Spinal cord (tissue), 10 donors: ENCODE results near the gene DYNC1LI1. TPM values are rescaled to one million over a fixed set of nuclear protein-coding genes. Genes with fewer than 3 reads are reported as not detected.
A peak's percentile ranks its signal among the peaks of the same experiment; 100 is the strongest.
"Not testable (repeated sequence)": the region's sequence is repeated elsewhere in the genome, so short reads cannot be mapped to it uniquely, and the experiment has no call there.

Experiments used
- DNase-seq, 6 donors: peaks; one replicate each; pipeline versions ENCODE4 v3.0.0 to v3.0.0-alpha.2; 2013 to 2015; ENCODE audit warnings: low spot score in 6 of 6, low read depth in 4 of 6
- H3K27ac ChIP-seq: one replicate; pipeline ENCODE4 v1.5.1; 2013; ENCODE audit warnings: low read depth, low read length, control low read depth
- H3K27me3 ChIP-seq: one replicate; pipeline ENCODE4 v1.6.1; 2013; ENCODE audit warnings: low read length; ENCODE audit not compliant: control insufficient read depth, insufficient read depth
- H3K36me3 ChIP-seq: one replicate; pipeline ENCODE4 v1.6.1; 2013; ENCODE audit warnings: low read length; ENCODE audit not compliant: control insufficient read depth, insufficient read depth
- H3K4me1 ChIP-seq: one replicate; pipeline ENCODE4 v1.6.1; 2013; ENCODE audit warnings: low read length; ENCODE audit not compliant: control insufficient read depth, insufficient read depth
- H3K4me3 ChIP-seq: one replicate; pipeline ENCODE4 v1.5.1; 2013; ENCODE audit warnings: low read depth, low read length, control low read depth
- H3K9me3 ChIP-seq: one replicate; pipeline ENCODE4 v1.6.1; 2013; ENCODE audit warnings: low read length; ENCODE audit not compliant: control insufficient read depth, insufficient read depth
- whole genome bisulfite sequencing: methylation state at CpG from one replicate; pipeline ENCODE4 v1.1.5; 2013; ENCODE audit warnings: missing lambda C conversion rate; ENCODE audit not compliant: insufficient coverage; 5-methylcytosine and 5-hydroxymethylcytosine counted together
- polyA plus RNA-seq, 2 donors: library from polyadenylated mRNA; unstranded; fragments of 120-200 nt; gene quantifications; one replicate each; pipeline ENCODE4 v1.2.1, GENCODE V29; 2013; ENCODE audit not compliant: insufficient read length in 2 of 2
- total RNA-seq, 2 donors: library from RNA; depleted of rRNA in 1 of 2; stranded (reverse); fragments of 120-200 nt in 1 of 2; fragments of >200 nt in 1 of 2; gene quantifications; one replicate each; pipeline versions ENCODE4 v1.2.3 to v1.2.4, GENCODE V29; 2013 to 2014
- donor health status: healthy.

DYNC1LI1 gene
- total and polyA plus RNA-seq, 4 donors = 40.7 to 78.1 (median 62.0) TPM

DNA sequence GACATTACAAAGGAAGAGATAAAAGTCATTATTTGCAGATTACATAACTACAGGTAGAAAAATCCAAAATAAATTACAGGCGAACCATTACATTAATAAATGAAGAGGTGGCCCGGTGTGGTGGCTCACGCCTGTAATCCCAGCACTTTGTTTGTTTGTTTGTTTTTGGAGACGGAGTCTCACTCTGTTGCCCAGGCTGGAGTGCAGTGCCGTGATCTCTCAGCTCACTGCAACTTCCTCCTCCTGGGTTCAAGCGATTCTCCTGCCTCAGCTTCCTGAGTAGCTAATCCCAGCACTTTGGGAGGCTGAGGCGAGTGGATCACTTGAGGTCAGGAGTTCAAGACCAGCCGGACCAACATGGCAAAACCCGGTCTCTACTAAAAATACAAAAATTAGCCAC, 53.9 kb downstream of the DYNC1LI1 start:
- not testable (repeated sequence) for H3K27ac ChIP-seq, DNase-seq, H3K4me3 ChIP-seq, H3K27me3 ChIP-seq, H3K9me3 ChIP-seq, H3K36me3 ChIP-seq, H3K4me1 ChIP-seq
- WGBS = 93% methylated on average over 6 of the region's 9 CpGs

DNA sequence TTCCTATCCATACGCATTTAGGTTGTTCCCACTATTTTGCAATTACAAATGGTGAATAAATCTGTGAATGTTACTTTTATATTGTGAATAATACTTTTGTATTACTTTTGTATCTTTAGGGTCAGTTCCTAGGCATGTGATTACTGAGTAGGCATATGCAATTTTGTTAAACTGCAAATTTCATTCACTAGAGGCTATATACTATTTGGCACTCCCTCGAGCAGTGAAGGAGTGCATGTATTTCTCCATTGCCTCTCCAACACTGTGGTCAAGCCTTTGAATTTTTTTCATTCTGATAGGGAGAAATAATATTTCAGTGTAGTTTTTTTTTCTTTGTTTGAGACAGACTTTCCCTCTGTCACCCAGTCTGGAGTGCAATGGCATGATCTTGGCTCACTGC, 59.7 kb downstream of the DYNC1LI1 start:
- no peak overlapping the region for H3K27ac ChIP-seq
- WGBS = no CpG with 5 or more reads among the region's 2 CpGs
- DNase-seq = no peak

DNA sequence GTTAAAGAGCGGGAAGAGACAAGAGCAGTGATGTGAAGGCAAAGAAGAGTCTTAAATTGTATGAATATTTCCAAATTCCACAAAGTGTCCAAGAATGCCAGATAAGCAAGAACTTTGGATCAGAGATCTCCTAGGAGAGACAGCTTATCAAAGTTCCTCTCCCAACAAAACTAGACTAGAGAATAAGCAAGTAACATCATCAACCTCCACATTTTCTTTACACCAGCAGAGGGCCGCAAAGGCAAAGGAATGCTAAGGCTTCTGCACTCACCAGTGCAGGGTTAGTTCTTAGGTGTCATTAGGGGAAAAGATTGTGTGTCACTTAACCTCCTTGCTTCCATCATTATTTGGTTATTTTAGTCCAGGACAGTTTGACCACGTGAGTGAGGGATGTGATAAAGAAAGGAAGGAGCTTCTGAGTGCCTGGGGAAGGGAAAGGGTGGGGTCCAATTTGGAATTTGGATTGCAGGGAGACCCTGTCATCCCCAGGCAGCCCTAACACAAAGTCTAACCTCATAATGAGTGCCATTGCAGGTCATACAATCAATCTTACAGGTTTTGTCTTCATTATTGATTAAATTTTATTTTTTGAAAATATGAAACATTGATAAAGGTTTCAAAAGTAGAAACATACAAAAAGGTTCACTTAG, 60.5 kb downstream of the DYNC1LI1 start:
- H3K4me3 ChIP-seq = no peak overlapping the region
- H3K9me3 ChIP-seq = no peaks in the 10 kb centered on the region
- H3K27me3 ChIP-seq = no peaks in the 10 kb centered on the region
- H3K27ac ChIP-seq = no peak overlapping the region
- DNase-seq = peak in 5 of 6 donors; percentile 39 to 89 (median 61)
- no CpG with 5 or more reads among the region's 3 CpGs for WGBS
- H3K4me1 ChIP-seq = no peaks in the 10 kb centered on the region
- no peaks in the 10 kb centered on the region for H3K36me3 ChIP-seq

More for the DNA sequence above, 59.7 kb downstream of the DYNC1LI1 start:
- no peaks in the 10 kb centered on the region for H3K4me1 ChIP-seq
- no peak overlapping the region for H3K4me3 ChIP-seq
- no peaks in the 10 kb centered on the region for H3K36me3 ChIP-seq
- H3K9me3 ChIP-seq = no peaks in the 10 kb centered on the region
- H3K27me3 ChIP-seq = no peaks in the 10 kb centered on the region

DNA sequence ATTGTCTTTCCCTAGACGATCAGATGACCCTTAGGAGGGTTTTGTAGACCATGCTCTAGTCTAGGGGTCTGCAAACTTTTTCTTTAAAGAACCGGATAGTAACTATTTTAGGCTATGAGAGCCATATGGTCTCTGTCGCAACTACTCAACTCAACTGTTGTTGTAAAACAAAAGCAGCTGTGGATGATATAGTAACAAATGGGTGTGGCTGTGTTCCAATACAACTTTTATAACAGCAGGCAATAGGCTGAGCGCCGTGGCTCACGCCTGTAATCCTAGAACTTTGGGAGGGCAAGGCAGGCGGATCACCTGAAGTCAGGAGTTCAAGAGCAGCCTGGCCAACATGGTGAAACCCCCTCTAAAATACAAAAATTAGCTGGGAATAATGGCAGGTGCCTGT, 61.9 kb downstream of the DYNC1LI1 start:
- no peak overlapping the region for H3K27ac ChIP-seq
- no peak overlapping the region for H3K4me3 ChIP-seq
- no CpG with 5 or more reads among the region's 7 CpGs for WGBS
- no peaks in the 10 kb centered on the region for H3K9me3 ChIP-seq
- no peaks in the 10 kb centered on the region for H3K27me3 ChIP-seq
- no peaks in the 10 kb centered on the region for H3K4me1 ChIP-seq
- no peak for DNase-seq
- H3K36me3 ChIP-seq = no peaks in the 10 kb centered on the region

DNA sequence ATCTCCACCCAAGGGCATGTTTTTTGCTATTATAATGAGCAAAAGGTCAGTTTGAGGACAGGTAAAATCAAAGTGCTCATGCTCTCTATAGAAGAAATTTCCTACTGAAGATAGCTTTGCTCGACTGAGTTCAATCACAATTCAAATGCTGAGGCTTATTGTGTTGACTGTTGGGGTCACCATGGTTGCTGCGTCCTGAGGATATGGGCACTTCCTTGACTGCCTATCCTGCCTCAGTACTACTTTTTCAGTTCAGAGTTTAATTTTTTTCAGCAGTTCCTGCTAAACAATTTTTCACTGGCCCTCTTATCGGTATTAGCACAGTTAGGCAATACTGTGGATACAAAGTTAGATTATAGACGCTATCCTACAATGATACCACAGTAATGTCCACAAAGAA, 64.2 kb downstream of the DYNC1LI1 start:
- Histone ChIP-seq H3K27ac (no peak overlapping the region), H3K4me1 (no peaks in the 10 kb centered on the region), H3K36me3 (no peaks in the 10 kb centered on the region), H3K27me3 (no peaks in the 10 kb centered on the region), H3K9me3 (no peaks in the 10 kb centered on the region), H3K4me3 (no peak overlapping the region)
- no CpG with 5 or more reads among the region's 4 CpGs for WGBS
- DNase-seq = no peak

DNA sequence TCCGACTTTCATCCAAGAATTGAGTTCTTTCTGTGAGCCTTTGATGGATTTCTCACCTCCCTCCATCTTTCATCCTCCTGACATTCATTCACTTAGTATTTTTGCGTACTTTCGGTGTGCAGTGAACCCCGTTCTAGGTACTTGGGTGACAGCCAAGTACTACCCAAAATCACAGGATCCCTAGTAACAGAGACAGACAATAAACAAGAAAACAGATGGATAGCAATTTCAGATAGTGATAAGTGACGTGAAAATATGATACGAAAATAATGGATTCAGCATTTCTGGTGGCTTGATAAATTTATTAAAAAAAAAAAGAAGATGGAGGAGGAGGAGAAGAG, 67.7 kb downstream of the DYNC1LI1 start:
- peak in 1 of 6 donors; percentile 44 for DNase-seq
- H3K36me3 ChIP-seq = no peaks in the 10 kb centered on the region
- H3K4me3 ChIP-seq = peak overlapping the region; percentile 82
- H3K27me3 ChIP-seq = no peaks in the 10 kb centered on the region
- H3K27ac ChIP-seq = peak overlapping the region; percentile 99
- no peaks in the 10 kb centered on the region for H3K9me3 ChIP-seq
- WGBS = 10% methylated on average over 5 of the region's 6 CpGs
- H3K4me1 ChIP-seq = peaks cover 7% of the 10 kb centered on the region

DNA sequence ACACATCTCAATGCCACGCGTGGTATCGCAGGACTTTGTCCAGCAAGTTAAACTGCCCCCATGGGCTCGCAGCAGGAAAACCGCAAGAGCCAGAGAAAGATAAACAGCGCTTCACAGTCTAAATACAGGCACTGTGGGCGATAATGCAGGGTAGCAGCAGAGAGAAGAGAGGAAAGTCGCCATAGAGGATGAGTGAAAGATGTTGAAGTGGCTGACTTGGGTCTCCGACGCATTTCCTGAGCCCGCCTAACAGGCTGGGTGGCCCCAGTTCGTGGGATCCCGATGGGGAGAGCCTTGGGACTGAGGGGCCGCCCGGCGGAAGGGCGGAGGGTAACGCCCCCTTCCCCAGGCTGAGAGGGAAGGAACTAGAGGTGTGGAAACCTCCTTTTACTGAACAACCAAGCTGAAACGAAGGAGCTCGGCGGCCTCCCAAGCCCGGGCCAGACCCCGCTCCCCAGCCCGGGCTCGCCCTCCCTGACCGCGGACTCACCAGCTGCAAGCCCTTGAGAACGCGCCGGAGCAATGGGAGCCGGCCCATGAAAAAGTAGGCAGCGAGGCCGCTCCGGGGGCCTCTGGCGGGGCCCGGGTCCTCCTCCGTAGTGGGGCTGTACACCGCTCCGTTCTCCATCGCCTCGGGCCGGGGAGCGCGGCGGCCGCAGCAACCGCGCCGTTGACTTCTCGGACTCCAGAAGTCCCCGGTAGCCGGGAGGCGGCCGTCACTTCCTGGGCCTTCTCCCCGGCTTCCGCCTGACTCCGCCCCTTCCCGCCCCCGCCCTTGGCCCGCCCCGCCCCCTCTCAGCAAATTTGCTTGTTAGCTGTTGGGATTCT, 68.3 kb downstream of the DYNC1LI1 start, which contains the start of gene CMTM6:
Gene CMTM6 (minus strand): TSS at position 735 of the 828 bp plus-strand sequence. CDS start 107 bp downstream, at position 628.
- H3K4me3 ChIP-seq = peak within 1 kb of the TSS; percentile 82
- peak within 1 kb of the TSS; percentile 99 for H3K27ac ChIP-seq
- H3K4me1 ChIP-seq = peaks cover 7% of the 10 kb centered on the region
- H3K27me3 ChIP-seq = no peaks in the 10 kb centered on the region
- no peaks in the 10 kb centered on the region for H3K9me3 ChIP-seq
- 0% methylated on average over 53 of the region's 61 CpGs for WGBS
- DNase-seq = peak; percentile 47 to 94 (median 72)
- no peaks in the 10 kb centered on the region for H3K36me3 ChIP-seq

DNA sequence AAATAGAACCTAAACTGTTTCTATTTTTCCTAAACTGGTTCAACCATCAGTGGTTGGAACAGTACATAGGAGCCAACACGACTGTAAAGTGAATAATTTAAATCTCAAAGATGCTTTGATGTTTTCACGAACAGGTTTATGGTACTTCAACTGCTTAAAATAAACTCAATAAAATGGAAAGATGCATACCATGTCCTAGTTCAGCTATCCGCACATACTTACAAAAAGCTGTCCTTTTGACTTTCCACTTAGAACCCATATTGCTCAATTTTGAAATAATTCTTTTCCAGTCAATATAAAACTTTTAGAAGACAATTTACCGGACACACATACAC, 68.9 kb downstream of the DYNC1LI1 start:
- DNase-seq = no peak
- Histone ChIP-seq H3K36me3 (no peaks in the 10 kb centered on the region), H3K4me1 (peaks cover 7% of the 10 kb centered on the region), H3K4me3 (peak overlapping the region; percentile 82), H3K27ac (peak overlapping the region; percentile 99), H3K9me3 (no peaks in the 10 kb centered on the region), H3K27me3 (no peaks in the 10 kb centered on the region)
- 0% methylated on average over 3 of the region's 4 CpGs for WGBS

DNA sequence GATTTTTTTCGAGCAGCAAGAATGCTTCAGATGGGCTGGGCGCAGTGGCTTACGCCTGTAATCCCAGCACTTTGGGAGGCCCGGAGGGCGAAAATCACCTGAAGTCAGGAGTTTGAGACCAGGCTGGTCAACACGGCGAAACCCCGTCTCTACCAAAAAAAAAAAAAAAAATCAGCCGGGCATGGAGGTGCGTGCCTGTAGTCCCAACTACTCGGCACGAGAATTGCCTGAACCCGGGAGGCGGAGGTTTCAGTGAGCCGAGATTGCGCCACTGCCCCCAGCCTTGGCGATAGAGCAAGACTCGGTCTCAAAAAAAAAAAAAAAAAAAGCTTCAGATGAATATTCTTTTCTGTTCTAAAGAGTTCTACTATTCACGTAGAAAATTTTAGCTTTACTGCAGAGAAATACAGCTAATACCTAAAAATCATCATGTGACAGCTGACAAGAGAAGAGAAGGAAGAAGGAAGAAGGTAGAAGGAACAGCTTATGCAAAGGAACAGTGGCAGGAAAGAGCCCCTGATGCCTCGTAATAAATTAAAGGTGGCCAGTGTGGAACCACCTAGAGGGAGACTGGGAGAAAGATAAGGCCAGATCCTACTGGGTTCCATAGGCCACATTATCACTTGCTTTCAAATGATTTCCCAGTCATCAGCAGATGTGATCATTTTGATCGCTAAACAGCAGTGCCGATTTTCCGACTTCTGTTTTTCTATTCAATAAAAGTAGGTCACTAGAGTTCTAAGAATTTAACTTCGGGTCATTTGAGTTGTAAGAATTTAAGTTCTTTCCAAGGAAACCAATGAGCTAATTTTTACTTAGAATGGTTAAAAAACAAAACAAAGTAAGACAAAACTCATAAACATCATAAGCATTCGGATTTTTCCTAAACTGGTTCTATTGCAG, 69.5 kb downstream of the DYNC1LI1 start:
- no peaks in the 10 kb centered on the region for H3K27me3 ChIP-seq
- no peaks in the 10 kb centered on the region for H3K36me3 ChIP-seq
- peak in 1 of 6 donors; percentile 1 for DNase-seq
- H3K27ac ChIP-seq = no peak overlapping the region
- H3K4me1 ChIP-seq = peaks cover 7% of the 10 kb centered on the region
- H3K4me3 ChIP-seq = peak overlapping the region; percentile 82
- no peaks in the 10 kb centered on the region for H3K9me3 ChIP-seq
- 75% methylated on average over 9 of the region's 25 CpGs for WGBS
